SK-N-SH (cell line): ENCODE measurements around the gene SYNM.

Source experiments
- EP300 ChIP-seq, 2 experiments: IDR thresholded peaks; 2 replicates each; pipeline versions ENCODE4 v1.4.0 to v1.6.1; 2012; ENCODE audit warnings: borderline replicate concordance in 1 of 2, low read depth in 1 of 2, low read length in 1 of 2
- FOXM1 ChIP-seq: IDR thresholded peaks from 2 replicates; pipeline ENCODE4 v1.4.0; 2012; ENCODE audit warnings: low read depth, mild to moderate bottlenecking
- MAX ChIP-seq: IDR thresholded peaks from 2 replicates; pipeline ENCODE4 v1.4.0; 2012; ENCODE audit warnings: low read depth
- MXI1 ChIP-seq: IDR thresholded peaks from 2 replicates; pipeline ENCODE4 v1.6.1; 2012; ENCODE audit warnings: mild to moderate bottlenecking, low read depth, low read length, improper control_type of control experiment
- NFIC ChIP-seq: IDR thresholded peaks from 2 replicates; pipeline ENCODE4 v1.4.0; 2012; ENCODE audit warnings: borderline replicate concordance
- NRF1 ChIP-seq: IDR thresholded peaks from 2 replicates; pipeline ENCODE4 v1.6.1; 2012; ENCODE audit warnings: low read depth, mild to moderate bottlenecking, low read length
- POLR2AphosphoS5 ChIP-seq: IDR thresholded peaks from 2 replicates; pipeline ENCODE4 v1.6.1; 2012; ENCODE audit warnings: low read depth, low read length
- REST ChIP-seq: IDR thresholded peaks from 2 replicates; pipeline ENCODE4 v1.6.1; 2012; ENCODE audit warnings: mild to moderate bottlenecking, low read depth, low read length, moderate library complexity
- SMC3 ChIP-seq: IDR thresholded peaks from 2 replicates; pipeline ENCODE4 v1.6.1; 2012; ENCODE audit warnings: low read depth, low read length, improper control_type of control experiment
- TEAD4 ChIP-seq: IDR thresholded peaks from 2 replicates; pipeline ENCODE4 v1.4.0; 2012; ENCODE audit warnings: mild to moderate bottlenecking, borderline replicate concordance; ENCODE audit not compliant: insufficient read depth
- TF ChIP-seq, protein P1 (sequence below): fragments of 200-600 bp; sonication (generic); IDR thresholded peaks from 2 replicates; pipeline ENCODE4 v1.6.1; 2017; ENCODE audit warnings: antibody characterized with exemption, mild to moderate bottlenecking, moderate library complexity
- TF ChIP-seq, protein P2 (sequence below): IDR thresholded peaks from 2 replicates; pipeline ENCODE4 v1.4.0; 2012; ENCODE audit warnings: low read depth, borderline replicate concordance

GRCh38 chr15:99120050-99120777 is 15.3 kb downstream of the SYNM start:
- TF ChIP-seq NFIC = no peak
- TF ChIP-seq MAX = no peak
- TF ChIP-seq, protein P1, sequence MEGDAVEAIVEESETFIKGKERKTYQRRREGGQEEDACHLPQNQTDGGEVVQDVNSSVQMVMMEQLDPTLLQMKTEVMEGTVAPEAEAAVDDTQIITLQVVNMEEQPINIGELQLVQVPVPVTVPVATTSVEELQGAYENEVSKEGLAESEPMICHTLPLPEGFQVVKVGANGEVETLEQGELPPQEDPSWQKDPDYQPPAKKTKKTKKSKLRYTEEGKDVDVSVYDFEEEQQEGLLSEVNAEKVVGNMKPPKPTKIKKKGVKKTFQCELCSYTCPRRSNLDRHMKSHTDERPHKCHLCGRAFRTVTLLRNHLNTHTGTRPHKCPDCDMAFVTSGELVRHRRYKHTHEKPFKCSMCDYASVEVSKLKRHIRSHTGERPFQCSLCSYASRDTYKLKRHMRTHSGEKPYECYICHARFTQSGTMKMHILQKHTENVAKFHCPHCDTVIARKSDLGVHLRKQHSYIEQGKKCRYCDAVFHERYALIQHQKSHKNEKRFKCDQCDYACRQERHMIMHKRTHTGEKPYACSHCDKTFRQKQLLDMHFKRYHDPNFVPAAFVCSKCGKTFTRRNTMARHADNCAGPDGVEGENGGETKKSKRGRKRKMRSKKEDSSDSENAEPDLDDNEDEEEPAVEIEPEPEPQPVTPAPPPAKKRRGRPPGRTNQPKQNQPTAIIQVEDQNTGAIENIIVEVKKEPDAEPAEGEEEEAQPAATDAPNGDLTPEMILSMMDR = no peak
- TF ChIP-seq POLR2AphosphoS5 = no peak
- TF ChIP-seq, protein P2, sequence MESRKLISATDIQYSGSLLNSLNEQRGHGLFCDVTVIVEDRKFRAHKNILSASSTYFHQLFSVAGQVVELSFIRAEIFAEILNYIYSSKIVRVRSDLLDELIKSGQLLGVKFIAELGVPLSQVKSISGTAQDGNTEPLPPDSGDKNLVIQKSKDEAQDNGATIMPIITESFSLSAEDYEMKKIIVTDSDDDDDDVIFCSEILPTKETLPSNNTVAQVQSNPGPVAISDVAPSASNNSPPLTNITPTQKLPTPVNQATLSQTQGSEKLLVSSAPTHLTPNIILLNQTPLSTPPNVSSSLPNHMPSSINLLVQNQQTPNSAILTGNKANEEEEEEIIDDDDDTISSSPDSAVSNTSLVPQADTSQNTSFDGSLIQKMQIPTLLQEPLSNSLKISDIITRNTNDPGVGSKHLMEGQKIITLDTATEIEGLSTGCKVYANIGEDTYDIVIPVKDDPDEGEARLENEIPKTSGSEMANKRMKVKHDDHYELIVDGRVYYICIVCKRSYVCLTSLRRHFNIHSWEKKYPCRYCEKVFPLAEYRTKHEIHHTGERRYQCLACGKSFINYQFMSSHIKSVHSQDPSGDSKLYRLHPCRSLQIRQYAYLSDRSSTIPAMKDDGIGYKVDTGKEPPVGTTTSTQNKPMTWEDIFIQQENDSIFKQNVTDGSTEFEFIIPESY = no peak
- TF ChIP-seq REST = no peak
- TF ChIP-seq MXI1 = no peak
- no peak for TF ChIP-seq FOXM1
- TF ChIP-seq NRF1 = no peak
- TF ChIP-seq TEAD4 = no peak
- TF ChIP-seq SMC3 = no peak
- TF ChIP-seq EP300 (IDR thresholded peaks at IDR 0.05; ENCODE audit: borderline replicate concordance in 1 of 2, low read depth in 1 of 2, low read length in 1 of 2) = no peak
